Endothelial cell of umbilical vein (primary cell): ENCODE data around the gene CDH23. TPM values are rescaled to one million over a fixed set of nuclear protein-coding genes. Genes with fewer than 3 reads are reported as not detected.

Experiments
- BruUV-seq: library from RNA; stranded (reverse); fragments of 400-500 nt; replicated peaks from 2 replicates; lab custom pipeline; 2021; lab: Mats Ljungman, UMichigan
- CTCF ChIA-PET: fragments of 300-600, 350-600 bp; sonication (Branson Sonifier 250); formaldehyde crosslinking; loops from one replicate; lab custom pipeline; 2021; ENCODE audit warnings: antibody characterized with exemption, inconsistent platforms; lab: Charles Lee
- POLR2A ChIA-PET: fragments of 300-600, 350-600 bp; sonication (Branson Sonifier 250); formaldehyde crosslinking; loops from one replicate; lab custom pipeline; 2021; ENCODE audit warnings: antibody characterized with exemption, inconsistent platforms; lab: Charles Lee
- DNase-seq: peaks from one replicate; pipeline ENCODE4 v3.0.0-alpha.2; 2011; ENCODE audit warnings: low read depth, low spot score
- FAIRE-seq: peaks from 2 replicates; lab custom pipeline; 2011; peaks lifted over from hg19 to GRCh38; lab: Jason Lieb, UNC
- H2AFZ ChIP-seq: 2 replicates; pipeline ENCODE4 v1.6.0; 2012; ENCODE audit warnings: low read depth, low read length, control low read depth, inconsistent platforms
- H3K27ac ChIP-seq: 2 replicates; pipeline ENCODE4 v1.5.1; 2011; ENCODE audit warnings: low read depth, mild to moderate bottlenecking, control low read depth, low read length, moderate library complexity; ENCODE audit not compliant: insufficient read depth
- H3K27me3 ChIP-seq, 2 experiments: 2 replicates each; pipeline versions ENCODE4 v1.6.0 to v1.6.1; 2011; ENCODE audit warnings: low read length in 2 of 2, mixed read lengths in 1 of 2; ENCODE audit not compliant: control insufficient read depth in 2 of 2, insufficient read depth in 2 of 2
- H3K36me3 ChIP-seq, 2 experiments: 2 replicates in 1 of 2; 3 replicates in 1 of 2; pipeline ENCODE4 v1.5.1; 2011; ENCODE audit warnings: low read length in 2 of 2, mild to moderate bottlenecking in 1 of 2, moderate library complexity in 1 of 2; ENCODE audit not compliant: control insufficient read depth in 2 of 2, insufficient read depth in 2 of 2; ENCODE audit errors: extremely low read depth in 1 of 2
- H3K4me1 ChIP-seq: 3 replicates; pipeline ENCODE4 v1.5.1; 2011; ENCODE audit warnings: mild to moderate bottlenecking, low read length; ENCODE audit not compliant: control insufficient read depth, insufficient read depth; ENCODE audit errors: extremely low read depth
- H3K4me2 ChIP-seq: 2 replicates; pipeline ENCODE4 v1.6.1; 2011; ENCODE audit warnings: low read length, control low read depth, mixed read lengths; ENCODE audit not compliant: insufficient read depth
- H3K4me3 ChIP-seq, 3 experiments: fragments of 200-600 bp in 1 of 3; sonication (generic), shearing (Covaris generic) in 1 of 3; replicated peaks in 1 of 3; 2 replicates each; pipeline ENCODE4 v1.5.1; 2011 to 2016; ENCODE audit warnings: control low read depth in 3 of 3, low read length in 3 of 3, mild to moderate bottlenecking in 2 of 3, inconsistent platforms in 1 of 3, low read depth in 1 of 3, moderate library complexity in 1 of 3; ENCODE audit not compliant: insufficient read depth in 1 of 3
- H3K79me2 ChIP-seq: 2 replicates; pipeline ENCODE4 v1.6.0; 2012; ENCODE audit warnings: low read length, inconsistent platforms; ENCODE audit not compliant: control insufficient read depth, insufficient read depth
- H3K9ac ChIP-seq: replicated peaks from 2 replicates; pipeline ENCODE3; 2011; ENCODE audit warnings: low read length, control low read depth; ENCODE audit not compliant: insufficient read depth; ENCODE audit errors: extremely low read depth
- H3K9me1 ChIP-seq: replicated peaks from 3 replicates; pipeline ENCODE4 v1.6.0; 2011; ENCODE audit warnings: mild to moderate bottlenecking, low read length; ENCODE audit not compliant: control insufficient read depth, insufficient read depth; ENCODE audit errors: extremely low read depth
- H3K9me3 ChIP-seq: replicated peaks from 2 replicates; pipeline ENCODE4 v1.5.1; 2012; ENCODE audit warnings: low read length, inconsistent platforms; ENCODE audit not compliant: control insufficient read depth, insufficient read depth
- H4K20me1 ChIP-seq: replicated peaks from 2 replicates; pipeline ENCODE3; 2011; ENCODE audit warnings: mild to moderate bottlenecking, low read length; ENCODE audit not compliant: control insufficient read depth, insufficient read depth; ENCODE audit errors: extremely low read depth
- EZH2 ChIP-seq: IDR thresholded peaks from 2 replicates; pipeline ENCODE4 v1.6.1; 2012; ENCODE audit warnings: borderline replicate concordance, low read depth, mild to moderate bottlenecking, moderate library complexity, low read length, inconsistent platforms; ENCODE audit not compliant: severe bottlenecking
- FOS ChIP-seq: IDR thresholded peaks from 2 replicates; pipeline ENCODE4 v1.6.1; 2011; ENCODE audit warnings: mild to moderate bottlenecking, low read length, moderate library complexity, borderline replicate concordance; ENCODE audit not compliant: insufficient read depth
- GATA2 ChIP-seq: IDR thresholded peaks from 2 replicates; pipeline ENCODE4 v1.7.0; 2011; ENCODE audit warnings: low read depth, mild to moderate bottlenecking, moderate library complexity, mixed read lengths, low read length; ENCODE audit not compliant: insufficient read length, insufficient read depth
- JUN ChIP-seq: IDR thresholded peaks from 2 replicates; pipeline ENCODE4 v1.6.1; 2011; ENCODE audit warnings: borderline replicate concordance, low read depth; ENCODE audit not compliant: insufficient read length, insufficient read depth
- MYC ChIP-seq: IDR thresholded peaks from one replicate; pipeline ENCODE4 v1.6.1; 2011; ENCODE audit warnings: mild to moderate bottlenecking, low read depth, low read length
- POLR2A ChIP-seq: IDR thresholded peaks from 2 replicates; pipeline ENCODE4 v1.6.1; 2012; ENCODE audit warnings: low read depth, mild to moderate bottlenecking, control low read depth, low read length
- POLR2AphosphoS5 ChIP-seq: IDR thresholded peaks from 2 replicates; pipeline ENCODE4 v1.6.1; 2012; ENCODE audit warnings: low read depth, mild to moderate bottlenecking, control low read depth, low read length, moderate library complexity; ENCODE audit not compliant: insufficient read depth
- dilution Hi-C: fragments of 300-500 bp; cut with MboI; formaldehyde crosslinking; loops from one replicate; pipeline ENCODE4 v1.15.0; 2019; ENCODE audit warnings: low sequenced_read_pairs; ENCODE audit not compliant: extremely low pct_ligation_motif_present
- intact Hi-C: fragments of 100-400 bp; cut with micrococcal nuclease; formaldehyde crosslinking; loops from one replicate; pipeline ENCODE4 v1.10.0; 2022
- polyA plus RNA-seq, 4 experiments: library from polyadenylated mRNA; depleted of rRNA in 3 of 4; stranded (reverse) in 3 of 4; unstranded in 1 of 4; fragments of >200 nt; gene quantifications; 2 replicates each; pipeline versions ENCODE4 v1.2.1 to v1.2.3, GENCODE V29; 2011 to 2012; ENCODE audit warnings: missing spikeins in 1 of 4
- total RNA-seq: library from RNA; stranded (reverse); gene quantifications from 2 replicates; pipeline ENCODE4 v1.2.3, GENCODE V29; 2021
- TF ChIP-seq, protein P1 (sequence below), 2 donors: IDR thresholded peaks; 1 replicate in 1 of 2; 2 replicates in 1 of 2; pipeline ENCODE4 v1.5.1; 2011; ENCODE audit warnings: low read length in 2 of 2, mild to moderate bottlenecking in 2 of 2, moderate library complexity in 2 of 2, control low read depth in 1 of 2, inconsistent platforms in 1 of 2, low read depth in 1 of 2; ENCODE audit not compliant: insufficient read depth in 1 of 2; ENCODE audit errors: extremely low read depth in 1 of 2
- TF ChIP-seq, protein P2 (sequence below): IDR thresholded peaks from 2 replicates; pipeline ENCODE4 v1.6.1; 2011; ENCODE audit not compliant: insufficient read depth, insufficient read length

CDH23 gene
- total and polyA plus RNA-seq, 2 donors (not counting 3 experiments of a cell fraction or from before 2014, with no cell fraction given): not detected

DNA sequence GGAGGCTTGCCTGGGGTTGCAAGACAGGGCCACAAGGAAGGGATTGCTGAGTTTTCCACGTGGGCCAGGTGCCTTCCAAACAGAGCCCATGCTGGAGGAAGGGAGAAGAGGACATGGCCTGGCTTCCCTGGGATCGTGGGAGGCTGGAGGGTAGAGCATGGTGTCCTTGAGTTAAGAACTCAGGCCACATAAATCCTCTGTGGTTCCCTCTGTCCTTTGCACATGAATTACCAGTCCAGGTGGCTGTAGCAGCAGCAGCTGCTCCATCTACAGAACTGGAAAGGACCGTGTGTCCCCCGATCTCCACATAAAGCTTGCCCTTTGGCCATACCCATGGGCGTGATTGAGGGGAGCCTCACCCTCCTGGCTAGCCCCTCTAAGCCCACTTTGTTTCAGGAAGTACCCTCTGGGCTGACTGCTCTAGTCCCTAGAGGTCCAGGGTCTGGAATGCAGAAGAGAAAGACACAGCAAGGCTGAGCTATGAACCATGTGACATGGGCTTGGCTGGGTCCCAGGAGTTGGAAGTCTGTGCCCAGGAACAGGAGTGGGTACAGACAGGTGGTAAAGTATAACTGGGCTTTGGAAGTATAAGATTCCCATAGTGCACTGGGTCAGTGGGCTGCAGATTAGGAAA lies 237.9 kb downstream of the CDH23 start:
- H3K27me3 ChIP-seq: peaks cover under 1 to 3% of the 10 kb centered on the region in 2 experiments
- FAIRE-seq: no peak
- BruUV-seq: no TSS peak
- H3K79me2 ChIP-seq: no peaks in the 10 kb centered on the region
- POLR2A ChIA-PET: no interaction called here
- no peak overlapping the region for H3K9ac ChIP-seq
- dilution Hi-C loops: no loop called here
- intact Hi-C loops: no loop called here
- H3K4me1 ChIP-seq: peaks cover 5% of the 10 kb centered on the region
- no peak overlapping the region for H2AFZ ChIP-seq
- CTCF ChIA-PET: no interaction called here
- H4K20me1 ChIP-seq: no peaks in the 10 kb centered on the region
- TF ChIP-seq, protein P1, sequence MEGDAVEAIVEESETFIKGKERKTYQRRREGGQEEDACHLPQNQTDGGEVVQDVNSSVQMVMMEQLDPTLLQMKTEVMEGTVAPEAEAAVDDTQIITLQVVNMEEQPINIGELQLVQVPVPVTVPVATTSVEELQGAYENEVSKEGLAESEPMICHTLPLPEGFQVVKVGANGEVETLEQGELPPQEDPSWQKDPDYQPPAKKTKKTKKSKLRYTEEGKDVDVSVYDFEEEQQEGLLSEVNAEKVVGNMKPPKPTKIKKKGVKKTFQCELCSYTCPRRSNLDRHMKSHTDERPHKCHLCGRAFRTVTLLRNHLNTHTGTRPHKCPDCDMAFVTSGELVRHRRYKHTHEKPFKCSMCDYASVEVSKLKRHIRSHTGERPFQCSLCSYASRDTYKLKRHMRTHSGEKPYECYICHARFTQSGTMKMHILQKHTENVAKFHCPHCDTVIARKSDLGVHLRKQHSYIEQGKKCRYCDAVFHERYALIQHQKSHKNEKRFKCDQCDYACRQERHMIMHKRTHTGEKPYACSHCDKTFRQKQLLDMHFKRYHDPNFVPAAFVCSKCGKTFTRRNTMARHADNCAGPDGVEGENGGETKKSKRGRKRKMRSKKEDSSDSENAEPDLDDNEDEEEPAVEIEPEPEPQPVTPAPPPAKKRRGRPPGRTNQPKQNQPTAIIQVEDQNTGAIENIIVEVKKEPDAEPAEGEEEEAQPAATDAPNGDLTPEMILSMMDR (IDR thresholded peaks at IDR 0.05; ENCODE audit: extremely low read depth in 1 of 2, insufficient read depth in 1 of 2, low read depth in 1 of 2, low read length in 2 of 2): no peak
- TF ChIP-seq GATA2 (no peak), POLR2AphosphoS5 (no peak), POLR2A (no peak), JUN (no peak), EZH2 (no peak), MYC (no peak), FOS (no peak)
- TF ChIP-seq, protein P2, sequence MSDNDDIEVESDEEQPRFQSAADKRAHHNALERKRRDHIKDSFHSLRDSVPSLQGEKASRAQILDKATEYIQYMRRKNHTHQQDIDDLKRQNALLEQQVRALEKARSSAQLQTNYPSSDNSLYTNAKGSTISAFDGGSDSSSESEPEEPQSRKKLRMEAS: no peak
- H3K36me3 ChIP-seq: no peaks in the 10 kb centered on the region
- H3K4me3 ChIP-seq: no peak overlapping the region
- no peak overlapping the region for H3K27ac ChIP-seq
- no peak for DNase-seq
- no peaks in the 10 kb centered on the region for H3K9me3 ChIP-seq
- H3K9me1 ChIP-seq: no peaks in the 10 kb centered on the region
- H3K4me2 ChIP-seq: no peak overlapping the region
